ENCODE measurements around the gene MAOA.

GRCh38 chrX:43627669-43628068, 28.4 kb upstream of the MAOA start:
- TF ChIP-seq CTCF (IDR thresholded peaks at IDR 0.05) (no peak), REST (IDR thresholded peaks at IDR 0.05; ENCODE audit: insufficient read depth in 1 of 2, low read depth in 2 of 2, low read length in 1 of 2) (no peak), TCF7L2 (IDR thresholded peaks at IDR 0.05; ENCODE audit: low read depth, low read length) (no peak)

All from Panc1 (cell line).